GM19468 (cell line): ENCODE measurements around the gene SLC6A2.

Source experiments
- ATAC-seq: cut with Tn5 transposase; IDR thresholded peaks from one replicate; pipeline ENCODE4 v1.9.1; 2021; ENCODE audit warnings: mild to moderate bottlenecking, moderate library complexity, moderate number of reproducible peaks; ENCODE audit not compliant: unreplicated experiment; ENCODE audit errors: extremely low read depth

SLC6A2 gene

GRCh38 chr16:55668340-55669281, 12.8 kb downstream of the SLC6A2 start:
- no peak for ATAC-seq

GRCh38 chr16:55671206-55671973, 15.6 kb downstream of the SLC6A2 start:
- no peak for ATAC-seq

DNA sequence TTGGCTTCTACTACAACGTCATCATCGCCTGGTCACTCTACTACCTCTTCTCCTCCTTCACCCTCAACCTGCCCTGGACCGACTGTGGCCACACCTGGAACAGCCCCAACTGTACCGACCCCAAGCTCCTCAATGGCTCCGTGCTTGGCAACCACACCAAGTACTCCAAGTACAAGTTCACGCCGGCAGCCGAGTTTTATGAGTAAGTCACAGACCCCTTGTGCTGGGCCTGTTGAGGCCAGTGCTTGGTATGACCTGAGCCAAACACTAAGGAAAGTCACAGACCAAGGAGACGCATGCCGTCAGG, 16.1 kb downstream of the SLC6A2 start:
- ATAC-seq = no peak

GRCh38 chr16:55672471-55672870, 16.7 kb downstream of the SLC6A2 start:
- ATAC-seq = no peak

GRCh38 chr16:55678161-55678821, 22.5 kb downstream of the SLC6A2 start:
- no peak for ATAC-seq

- ATAC-seq = no peak
Observed at GRCh38 chr16:55682086-55682485, 26.3 kb downstream of the SLC6A2 start.

- no peak for ATAC-seq
Observed at GRCh38 chr16:55685973-55686372, 30.2 kb downstream of the SLC6A2 start.

DNA sequence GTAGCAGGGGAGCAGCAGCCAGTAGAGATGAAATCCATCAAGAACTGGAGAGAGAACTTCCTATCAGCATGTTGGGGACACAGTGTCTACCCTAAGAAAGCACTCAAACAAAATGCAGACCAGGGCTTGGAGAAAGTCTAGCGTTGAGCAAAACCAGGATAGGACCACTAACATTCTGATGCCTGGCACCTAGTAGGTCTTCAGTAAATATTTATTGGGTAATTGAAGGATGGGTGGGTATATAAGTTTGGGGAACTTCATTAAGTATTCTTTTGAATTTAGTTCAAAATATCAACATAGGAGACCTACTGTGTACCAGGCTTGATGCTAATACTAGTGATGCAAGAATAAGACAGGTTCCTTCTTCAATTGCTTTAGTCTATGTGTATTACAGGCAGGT, 30.9 kb downstream of the SLC6A2 start:
- no peak for ATAC-seq

DNA sequence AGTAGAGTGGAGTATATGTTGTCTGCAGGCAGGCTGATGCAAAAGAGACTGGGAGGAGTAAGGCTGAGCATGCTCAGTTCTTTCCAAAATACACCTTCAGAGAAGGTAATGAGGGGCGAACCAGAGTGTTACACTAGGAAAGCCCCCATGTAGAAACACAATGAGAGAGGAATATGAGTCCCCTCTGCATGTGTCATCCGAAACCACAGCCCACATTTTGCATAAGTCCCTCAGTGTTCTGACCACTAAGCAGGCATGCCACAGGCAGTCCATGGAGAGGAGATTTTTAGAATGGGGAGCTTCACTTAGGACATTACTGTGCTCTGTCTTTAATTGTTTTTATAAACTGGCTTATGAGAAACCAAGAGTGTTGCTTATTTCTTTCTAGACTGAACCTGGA, 32.0 kb downstream of the SLC6A2 start:
- ATAC-seq = no peak

DNA sequence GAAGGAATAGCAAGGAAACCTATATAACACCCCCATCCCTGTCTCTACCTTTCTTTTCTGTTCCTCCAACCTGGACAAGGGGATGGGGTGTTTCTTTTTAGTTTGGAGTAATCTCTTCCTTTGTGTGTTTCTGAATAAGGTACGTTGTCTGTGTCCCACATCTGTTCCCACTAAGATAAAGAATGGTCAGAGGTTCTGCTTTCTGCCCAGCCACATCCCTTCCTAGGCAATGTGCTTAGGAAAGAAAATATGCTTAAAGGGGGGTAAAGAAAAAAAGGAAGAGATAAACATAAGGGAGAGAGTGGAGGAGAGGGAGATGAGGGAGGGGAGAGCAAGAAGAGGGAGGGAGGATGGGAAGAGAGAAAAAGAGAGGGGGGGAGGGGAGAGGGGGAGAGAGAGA, 35.1 kb downstream of the SLC6A2 start:
- no peak for ATAC-seq

GRCh38 chr16:55691771-55692170, 36.0 kb downstream of the SLC6A2 start:
- ATAC-seq = no peak

DNA sequence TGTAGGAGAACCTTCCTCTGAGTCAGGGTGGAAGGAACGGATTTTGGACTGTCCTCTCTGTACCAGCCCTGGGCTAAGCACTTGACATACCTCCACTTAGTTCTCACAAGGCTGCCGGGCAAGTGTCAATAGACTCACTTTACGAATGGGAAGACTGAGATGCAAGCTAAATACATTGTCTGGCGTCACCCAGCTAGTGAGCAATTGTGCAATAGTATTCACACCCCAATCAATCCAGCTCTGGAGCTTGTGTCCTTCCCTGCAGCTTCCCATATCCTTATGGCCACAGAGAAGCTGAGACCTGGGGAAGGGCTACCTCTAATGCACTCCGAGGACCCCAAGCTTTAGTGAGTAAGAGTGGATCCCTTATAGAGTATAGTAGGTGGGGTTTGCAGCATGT, 39.8 kb downstream of the SLC6A2 start:
- no peak for ATAC-seq

GRCh38 chr16:55697867-55698266, 42.1 kb downstream of the SLC6A2 start:
- no peak for ATAC-seq

GRCh38 chr16:55698331-55698730, 42.5 kb downstream of the SLC6A2 start:
- ATAC-seq = no peak

DNA sequence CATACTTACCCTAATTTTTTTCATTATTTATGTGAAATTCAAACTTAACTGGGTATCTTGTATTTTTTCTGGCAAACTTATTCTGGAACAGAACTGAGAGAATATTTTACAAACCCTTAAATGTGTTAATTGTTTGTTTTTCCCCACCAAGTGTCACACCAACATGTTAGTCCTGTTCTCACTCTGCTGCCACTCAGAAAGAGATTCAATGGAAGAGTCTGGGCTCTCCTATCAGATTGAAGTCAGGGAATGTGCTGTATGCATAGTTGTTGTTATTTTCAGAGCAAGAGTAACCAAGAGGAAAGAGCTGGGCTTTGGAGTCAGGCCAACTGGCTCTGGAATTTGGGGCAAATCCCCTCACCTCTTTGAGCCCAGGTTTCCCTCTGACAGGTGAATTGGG, 43.2 kb downstream of the SLC6A2 start:
- no peak for ATAC-seq

DNA sequence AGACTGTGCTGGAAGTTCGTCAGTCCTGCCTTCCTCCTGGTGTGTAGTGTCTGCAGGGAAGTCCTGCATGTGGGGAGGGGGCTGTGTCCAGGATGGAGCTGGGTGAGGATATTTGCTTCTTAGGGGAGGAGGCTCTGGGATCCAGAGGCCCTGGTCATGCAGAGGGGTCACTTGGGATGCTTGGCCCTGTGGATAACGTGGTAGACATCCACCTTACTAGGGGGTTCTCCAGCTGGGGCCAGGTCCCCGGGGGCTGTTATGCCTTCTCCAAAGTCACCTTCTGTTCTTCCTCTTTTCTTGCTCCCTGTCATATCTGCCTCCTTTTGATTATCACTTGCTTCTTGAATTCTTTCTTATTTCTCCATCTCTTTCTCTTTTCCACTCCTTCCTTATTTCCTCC, 43.8 kb downstream of the SLC6A2 start:
- ATAC-seq = no peak

DNA sequence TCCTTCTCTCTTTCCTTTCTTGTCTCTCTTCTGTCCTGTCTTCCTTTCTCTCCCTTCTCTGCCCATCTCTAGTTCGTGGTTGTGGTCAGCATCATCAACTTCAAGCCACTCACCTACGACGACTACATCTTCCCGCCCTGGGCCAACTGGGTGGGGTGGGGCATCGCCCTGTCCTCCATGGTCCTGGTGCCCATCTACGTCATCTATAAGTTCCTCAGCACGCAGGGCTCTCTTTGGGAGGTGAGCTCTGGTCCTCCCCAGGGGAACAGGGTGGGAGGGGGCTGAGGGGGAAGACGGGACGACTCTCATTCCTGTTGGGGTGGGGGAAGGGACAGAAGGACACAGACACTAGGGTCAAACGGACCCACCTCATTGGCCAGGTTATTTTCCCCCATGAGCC, 44.3 kb downstream of the SLC6A2 start:
- no peak for ATAC-seq

DNA sequence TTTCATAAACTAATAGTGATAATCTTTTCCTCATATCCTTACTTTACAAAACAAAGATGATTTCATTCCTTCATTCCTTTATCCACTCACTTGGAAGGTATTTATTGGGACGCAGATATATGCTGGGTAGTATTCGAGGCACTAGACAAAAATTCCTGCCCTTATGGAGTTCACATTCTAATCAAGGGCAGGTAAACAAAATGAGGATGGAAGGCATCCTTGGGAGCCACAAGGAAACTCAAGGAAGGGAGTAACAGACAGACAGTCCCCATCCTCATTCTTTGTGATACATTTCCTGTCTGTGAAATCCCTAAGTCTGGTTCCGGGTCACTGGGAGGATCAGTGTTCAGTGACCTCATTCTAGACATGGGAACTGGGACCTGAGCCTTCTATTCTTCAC, 45.2 kb downstream of the SLC6A2 start:
- no peak for ATAC-seq

DNA sequence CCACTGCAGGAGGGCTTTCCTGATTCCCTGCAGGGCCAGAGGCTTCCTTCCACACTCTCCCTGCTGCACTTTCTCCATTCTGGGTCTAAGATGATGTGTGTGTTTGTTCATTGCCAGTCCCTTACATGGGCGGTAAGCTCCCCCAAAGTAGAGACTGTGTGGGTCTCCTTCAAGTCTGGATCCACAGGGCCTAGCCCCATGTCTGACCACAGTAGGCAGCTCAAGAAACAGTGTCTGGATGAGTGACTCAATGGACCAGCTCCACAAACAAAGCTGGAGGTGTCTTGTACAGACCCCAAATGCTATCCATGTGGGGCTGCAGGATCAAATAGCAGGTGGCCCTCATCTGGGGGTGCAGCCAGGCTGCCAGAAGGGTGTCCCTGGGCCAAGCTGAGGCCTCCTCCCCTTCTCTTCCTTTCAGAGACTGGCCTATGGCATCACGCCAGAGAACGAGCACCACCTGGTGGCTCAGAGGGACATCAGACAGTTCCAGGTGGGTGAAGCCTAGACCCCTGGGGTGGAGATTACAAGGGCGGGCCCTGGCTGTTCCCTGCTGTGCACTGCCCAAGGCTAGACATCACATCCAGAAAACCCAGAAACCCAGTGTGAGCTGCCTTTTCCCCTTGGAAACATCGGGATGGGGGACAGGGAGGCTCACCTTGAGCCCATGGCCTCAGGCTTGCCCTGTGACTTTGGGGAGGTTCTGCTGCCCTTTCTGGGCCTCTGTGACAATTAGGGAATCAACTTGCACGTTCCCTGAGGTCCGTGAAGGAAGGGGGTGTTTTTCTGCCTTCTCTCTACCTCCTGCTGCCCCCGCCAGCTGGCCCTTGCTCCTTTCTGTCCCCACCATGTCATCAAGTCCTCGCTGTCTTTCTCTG, 45.9 kb downstream of the SLC6A2 start:
- peak; percentile 57 for ATAC-seq
